Spinal cord (tissue), 10 donors: ENCODE results near the gene NUDCD3. TPM values are rescaled to one million over a fixed set of nuclear protein-coding genes. Genes with fewer than 3 reads are reported as not detected.

Source experiments
- DNase-seq, 6 donors: peaks; one replicate each; pipeline versions ENCODE4 v3.0.0 to v3.0.0-alpha.2; 2013 to 2015; ENCODE audit warnings: low spot score in 6 of 6, low read depth in 4 of 6
- H3K27ac ChIP-seq: one replicate; pipeline ENCODE4 v1.5.1; 2013; ENCODE audit warnings: low read depth, low read length, control low read depth
- H3K27me3 ChIP-seq: one replicate; pipeline ENCODE4 v1.6.1; 2013; ENCODE audit warnings: low read length; ENCODE audit not compliant: control insufficient read depth, insufficient read depth
- H3K36me3 ChIP-seq: one replicate; pipeline ENCODE4 v1.6.1; 2013; ENCODE audit warnings: low read length; ENCODE audit not compliant: control insufficient read depth, insufficient read depth
- H3K4me1 ChIP-seq: one replicate; pipeline ENCODE4 v1.6.1; 2013; ENCODE audit warnings: low read length; ENCODE audit not compliant: control insufficient read depth, insufficient read depth
- H3K4me3 ChIP-seq: one replicate; pipeline ENCODE4 v1.5.1; 2013; ENCODE audit warnings: low read depth, low read length, control low read depth
- H3K9me3 ChIP-seq: one replicate; pipeline ENCODE4 v1.6.1; 2013; ENCODE audit warnings: low read length; ENCODE audit not compliant: control insufficient read depth, insufficient read depth
- WGBS: methylation state at CpG from one replicate; pipeline ENCODE4 v1.1.5; 2013; ENCODE audit warnings: missing lambda C conversion rate; ENCODE audit not compliant: insufficient coverage; 5-methylcytosine and 5-hydroxymethylcytosine counted together
- polyA plus RNA-seq, 2 donors: library from polyadenylated mRNA; unstranded; fragments of 120-200 nt; gene quantifications; one replicate each; pipeline ENCODE4 v1.2.1, GENCODE V29; 2013; ENCODE audit not compliant: insufficient read length in 2 of 2
- total RNA-seq, 2 donors: library from RNA; depleted of rRNA in 1 of 2; stranded (reverse); fragments of 120-200 nt in 1 of 2; fragments of >200 nt in 1 of 2; gene quantifications; one replicate each; pipeline versions ENCODE4 v1.2.3 to v1.2.4, GENCODE V29; 2013 to 2014
- donor health status: healthy.

Gene NUDCD3
- total and polyA plus RNA-seq, 4 donors: 82.6 to 153 (median 124) TPM

GRCh38 chr7:44455155-44455554 lies 35.3 kb downstream of the NUDCD3 start:
- whole genome bisulfite sequencing: 100% methylated on average over 3 of the region's 3 CpGs
- H3K27me3 ChIP-seq: no peaks in the 10 kb centered on the region
- H3K36me3 ChIP-seq: peaks cover 3% of the 10 kb centered on the region
- H3K4me3 ChIP-seq: no peak overlapping the region
- H3K27ac ChIP-seq: no peak overlapping the region
- H3K9me3 ChIP-seq: no peaks in the 10 kb centered on the region
- H3K4me1 ChIP-seq: no peaks in the 10 kb centered on the region
- no peak for DNase-seq

GRCh38 chr7:44454348-44454747 lies 36.1 kb downstream of the NUDCD3 start:
- H3K27ac ChIP-seq: no peak overlapping the region
- H3K4me1 ChIP-seq: no peaks in the 10 kb centered on the region
- no peak overlapping the region for H3K4me3 ChIP-seq
- no peak for DNase-seq
- peaks cover 3% of the 10 kb centered on the region for H3K36me3 ChIP-seq
- 100% methylated on average over 2 of the region's 2 CpGs for WGBS
- H3K27me3 ChIP-seq: no peaks in the 10 kb centered on the region
- H3K9me3 ChIP-seq: no peaks in the 10 kb centered on the region

- Histone ChIP-seq H3K27me3 (no peaks in the 10 kb centered on the region), H3K36me3 (peaks cover 3% of the 10 kb centered on the region), H3K4me3 (no peak overlapping the region), H3K4me1 (peaks cover 3% of the 10 kb centered on the region), H3K27ac (no peak overlapping the region), H3K9me3 (no peaks in the 10 kb centered on the region)
- DNase-seq: no peak
- 100% methylated on average over 1 of the region's 7 CpGs for WGBS
These were observed 39.3 kb downstream of the NUDCD3 start for GRCh38 chr7:44451123-44451522.

- Histone ChIP-seq H3K9me3 (no peaks in the 10 kb centered on the region), H3K27me3 (no peaks in the 10 kb centered on the region), H3K27ac (no peak overlapping the region), H3K4me1 (peaks cover 3% of the 10 kb centered on the region), H3K4me3 (no peak overlapping the region), H3K36me3 (peaks cover 3% of the 10 kb centered on the region)
- WGBS: no CpG with 5 or more reads among the region's 1 CpG
- no peak for DNase-seq
These were observed 40.9 kb downstream of the NUDCD3 start for GRCh38 chr7:44449584-44449928.

GRCh38 chr7:44448922-44449583 lies 41.4 kb downstream of the NUDCD3 start:
- Histone ChIP-seq H3K9me3 (no peaks in the 10 kb centered on the region), H3K4me3 (no peak overlapping the region), H3K36me3 (peaks cover 3% of the 10 kb centered on the region), H3K27ac (no peak overlapping the region), H3K4me1 (peaks cover 3% of the 10 kb centered on the region), H3K27me3 (no peaks in the 10 kb centered on the region)
- WGBS: 88% methylated on average over 3 of the region's 4 CpGs
- no peak for DNase-seq

- Histone ChIP-seq H3K27me3 (no peaks in the 10 kb centered on the region), H3K27ac (no peak overlapping the region), H3K9me3 (no peaks in the 10 kb centered on the region), H3K36me3 (peaks cover 3% of the 10 kb centered on the region), H3K4me1 (peaks cover 3% of the 10 kb centered on the region), H3K4me3 (no peak overlapping the region)
- 90% methylated on average over 4 of the region's 5 CpGs for WGBS
- DNase-seq: no peak
These were observed 42.5 kb downstream of the NUDCD3 start for GRCh38 chr7:44447874-44448425.

- 0% methylated on average over 1 of the region's 2 CpGs for WGBS
- DNase-seq: peak in 2 of 6 donors; percentile 51 to 81
- no peak overlapping the region for H3K27ac ChIP-seq
These were observed 44.3 kb downstream of the NUDCD3 start for GRCh38 chr7:44445986-44446671.

GRCh38 chr7:44441079-44441478 lies 49.4 kb downstream of the NUDCD3 start:
- peak in 2 of 6 donors; percentile 6 to 21 for DNase-seq
- no peaks in the 10 kb centered on the region for H3K36me3 ChIP-seq
- WGBS: 94% methylated on average over 1 of the region's 3 CpGs
- H3K27ac ChIP-seq: no peak overlapping the region
- H3K4me3 ChIP-seq: no peak overlapping the region
- no peaks in the 10 kb centered on the region for H3K9me3 ChIP-seq
- peaks cover 11% of the 10 kb centered on the region for H3K4me1 ChIP-seq
- H3K27me3 ChIP-seq: no peaks in the 10 kb centered on the region

More at GRCh38 chr7:44445986-44446671, 44.3 kb downstream of the NUDCD3 start:
- Histone ChIP-seq H3K36me3 (peaks cover 3% of the 10 kb centered on the region), H3K4me3 (no peak overlapping the region), H3K4me1 (peaks cover 14% of the 10 kb centered on the region), H3K9me3 (no peaks in the 10 kb centered on the region), H3K27me3 (no peaks in the 10 kb centered on the region)

- Histone ChIP-seq H3K4me3 (no peak overlapping the region), H3K36me3 (no peaks in the 10 kb centered on the region), H3K27me3 (no peaks in the 10 kb centered on the region), H3K9me3 (no peaks in the 10 kb centered on the region), H3K4me1 (peaks cover 11% of the 10 kb centered on the region), H3K27ac (no peak overlapping the region)
- no peak for DNase-seq
These were observed 49.8 kb downstream of the NUDCD3 start for GRCh38 chr7:44440577-44441078.

- Histone ChIP-seq H3K27me3 (no peaks in the 10 kb centered on the region), H3K4me1 (peaks cover 11% of the 10 kb centered on the region), H3K36me3 (no peaks in the 10 kb centered on the region), H3K4me3 (no peak overlapping the region), H3K9me3 (no peaks in the 10 kb centered on the region), H3K27ac (no peak overlapping the region)
- 29% methylated on average over 1 of the region's 3 CpGs for WGBS
- DNase-seq: no peak
These were observed 50.5 kb downstream of the NUDCD3 start for GRCh38 chr7:44439926-44440325.
